Activated CD4-positive, alpha-beta T cell treated with anti-CD3 and anti-CD28 coated beads, Interleukin-2, Interleukin-4, amounts not matched to agents 100 ng/mL and 50 ng/mL, durations not matched to agents 16 hours and 8 hours (primary cell): ENCODE measurements around the gene GPRIN3.
"Not testable (repeated sequence)": the region's sequence is repeated elsewhere in the genome, so short reads cannot be mapped to it uniquely, and the experiment has no call there.

ENCODE experiments used
- DNase-seq: peaks from one replicate; pipeline ENCODE4 v3.0.0-alpha.2; 2020; ENCODE audit warnings: low spot score

The GPRIN3 gene

DNA sequence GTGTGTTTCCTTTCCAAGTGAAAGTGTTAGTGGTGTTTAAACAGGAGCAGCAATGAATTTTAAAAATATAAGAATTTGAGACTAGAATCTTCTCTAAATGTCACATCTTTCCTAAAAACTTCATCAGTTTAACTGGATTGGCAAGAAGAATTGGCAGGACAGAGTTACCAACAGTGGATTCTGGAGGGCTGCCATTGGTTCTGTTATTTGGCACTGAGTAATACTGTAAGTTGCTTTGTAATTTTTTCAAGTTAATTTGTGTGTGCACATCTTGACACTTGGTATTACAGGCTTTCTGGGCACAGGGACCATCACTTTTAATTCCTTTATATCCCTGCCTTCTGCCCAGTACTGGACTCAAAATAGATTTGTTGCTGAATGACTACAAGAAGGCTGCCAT lies 4.5 kb upstream of the GPRIN3 start:
- no peak for DNase-seq

DNA sequence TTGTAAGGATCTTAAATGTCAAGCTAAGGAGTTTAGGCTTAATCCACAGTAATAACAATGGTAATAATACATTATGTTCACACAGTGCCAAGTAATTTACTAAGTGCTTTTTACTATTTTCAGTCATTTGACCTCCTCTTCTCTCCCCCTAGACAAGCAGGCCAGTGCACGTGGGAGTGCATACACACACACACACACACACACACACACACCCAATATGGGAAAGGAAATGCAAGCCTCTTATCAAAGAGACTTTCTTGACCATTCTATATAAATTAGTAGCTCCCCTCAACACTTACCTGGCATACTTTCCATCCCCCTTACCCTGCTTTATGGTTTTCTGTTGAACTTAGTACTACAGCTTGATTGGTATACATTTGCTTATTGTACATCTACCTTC lies 3.8 kb upstream of the GPRIN3 start:
- DNase-seq = no peak

- not testable (repeated sequence) for DNase-seq
Observed at GRCh38 chr4:89309154-89309553, 1.6 kb upstream of the GPRIN3 start.

GRCh38 chr4:89308161-89308500 lies 531 bp upstream of the GPRIN3 start:
- no peak for DNase-seq

DNA sequence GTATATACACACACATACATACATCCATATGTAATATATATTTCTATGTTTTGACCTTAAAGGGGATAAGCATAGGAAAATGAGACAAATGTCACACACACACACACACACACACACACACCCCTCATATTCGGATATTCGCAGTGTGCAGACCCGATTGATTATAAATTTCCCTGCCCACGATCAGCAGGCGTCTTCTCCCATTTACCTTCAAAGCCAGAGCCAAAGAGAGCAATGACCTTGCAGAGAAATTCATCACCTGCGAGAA lies 488 bp downstream of the GPRIN3 start:
- DNase-seq = no peak

GRCh38 chr4:89306486-89307177 lies 968 bp downstream of the GPRIN3 start:
- no peak for DNase-seq

- peak; percentile 79 for DNase-seq
Observed at GRCh38 chr4:89305712-89306437, 1.7 kb downstream of the GPRIN3 start.

GRCh38 chr4:89305028-89305427 lies 2.6 kb downstream of the GPRIN3 start:
- DNase-seq = no peak

GRCh38 chr4:89303814-89304388 lies 3.7 kb downstream of the GPRIN3 start:
- no peak for DNase-seq

DNA sequence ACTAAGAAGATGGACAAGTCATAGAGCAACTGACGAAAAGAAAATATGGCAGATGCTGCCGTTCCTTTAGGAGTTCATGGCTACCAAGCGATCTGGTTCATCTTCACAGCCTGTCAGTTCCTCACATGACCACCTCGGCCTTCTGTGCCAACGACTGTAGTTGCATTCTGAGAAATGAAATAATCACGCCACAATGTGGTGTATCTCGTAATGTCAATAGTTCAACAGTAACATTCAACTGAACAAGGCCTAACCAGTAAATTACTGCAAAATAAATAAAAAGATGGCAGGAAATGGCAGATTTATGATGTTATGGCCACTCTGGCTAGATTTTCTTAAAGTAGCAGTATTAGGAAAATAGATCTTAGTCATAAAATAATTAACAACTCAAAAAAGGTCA lies 4.4 kb downstream of the GPRIN3 start:
- peak; percentile 89 for DNase-seq

DNA sequence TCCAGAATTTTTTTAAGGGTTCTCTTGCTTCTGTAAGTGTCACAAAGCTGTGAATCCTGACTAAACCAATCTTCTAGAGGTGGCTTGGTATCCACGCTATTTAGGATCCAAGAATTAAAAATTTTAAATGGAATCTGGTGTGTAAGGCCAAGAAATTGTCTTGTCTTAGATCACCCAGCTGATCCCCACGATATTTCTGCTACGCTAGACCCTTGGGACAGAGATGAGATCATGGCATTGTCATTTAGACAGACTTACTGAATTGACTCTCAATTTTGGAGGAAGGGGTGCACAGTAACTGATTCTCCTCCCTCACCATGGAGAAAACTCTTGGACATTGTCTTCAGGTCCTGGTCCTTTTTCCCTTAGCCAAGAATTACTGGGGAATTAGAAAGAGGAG lies 5.7 kb downstream of the GPRIN3 start:
- DNase-seq = no peak

GRCh38 chr4:89301003-89301402 lies 6.6 kb downstream of the GPRIN3 start:
- peak; percentile 50 for DNase-seq

- no peak for DNase-seq
Observed at GRCh38 chr4:89300499-89300898, 7.1 kb downstream of the GPRIN3 start.

DNA sequence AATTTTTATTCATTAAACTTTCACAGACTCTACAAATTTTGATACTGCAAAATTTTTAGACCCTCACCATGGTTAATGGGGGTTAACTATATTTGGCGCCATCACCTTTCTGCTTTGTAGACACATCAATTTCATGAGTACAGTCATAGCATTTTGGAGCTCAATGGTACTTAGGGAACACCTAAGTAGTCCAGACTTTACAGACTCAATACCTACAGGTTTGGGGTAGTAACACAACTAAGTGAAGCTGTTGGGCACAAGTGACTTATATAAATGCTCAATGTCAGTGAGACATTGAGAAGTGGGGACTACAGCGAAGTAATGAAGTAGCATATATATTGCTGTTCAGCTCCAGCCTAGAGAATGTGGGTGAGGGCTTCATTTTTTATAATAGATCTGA lies 7.5 kb downstream of the GPRIN3 start:
- DNase-seq = no peak

DNA sequence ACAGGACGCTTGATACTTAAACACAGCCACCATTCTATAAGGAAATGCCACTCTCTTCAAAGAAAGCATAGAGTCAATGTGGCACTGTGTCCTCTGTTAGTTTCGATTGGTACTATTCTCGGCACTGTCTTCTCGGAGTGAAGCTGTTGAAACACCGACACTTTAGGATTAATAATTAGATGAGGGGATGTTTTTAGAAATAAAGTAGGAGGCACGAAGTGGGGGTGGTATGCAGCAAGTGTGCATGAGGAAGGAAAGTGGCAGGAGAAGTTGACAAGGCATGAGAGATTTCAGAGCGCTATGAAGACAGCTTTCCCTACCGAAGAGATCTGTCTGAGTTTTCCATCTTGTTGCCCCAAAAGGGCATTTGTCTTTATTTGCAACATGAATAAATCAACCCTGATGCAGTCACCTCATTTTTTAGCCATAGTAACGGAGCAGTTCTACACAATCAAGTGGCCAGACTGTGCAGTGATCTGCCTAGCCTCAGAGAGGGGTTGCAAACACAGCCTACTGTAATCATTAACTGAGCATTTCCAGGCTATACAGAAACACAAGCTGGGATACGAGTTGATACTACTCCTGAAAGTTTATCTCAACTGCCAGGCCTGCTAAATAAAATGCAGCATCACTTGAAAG lies 8.3 kb downstream of the GPRIN3 start:
- DNase-seq = peak; percentile 55

DNA sequence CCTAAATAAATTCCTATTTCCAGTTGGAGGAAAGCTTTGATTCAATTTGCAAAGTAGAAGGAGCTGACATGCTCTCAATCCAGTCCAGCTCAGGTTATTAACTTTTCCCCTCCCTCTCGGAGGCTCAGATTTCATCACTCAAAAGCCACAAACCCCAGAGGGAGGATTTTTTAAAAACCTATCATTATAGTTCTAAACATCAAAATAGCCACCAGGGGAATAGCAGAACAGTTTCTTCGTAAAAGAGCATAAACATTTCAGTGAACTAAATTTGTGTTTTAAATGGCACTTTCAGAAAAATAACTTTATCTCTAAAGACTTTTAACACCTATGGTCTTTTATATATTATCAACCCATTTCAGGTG lies 8.8 kb downstream of the GPRIN3 start:
- peak; percentile 62 for DNase-seq

DNA sequence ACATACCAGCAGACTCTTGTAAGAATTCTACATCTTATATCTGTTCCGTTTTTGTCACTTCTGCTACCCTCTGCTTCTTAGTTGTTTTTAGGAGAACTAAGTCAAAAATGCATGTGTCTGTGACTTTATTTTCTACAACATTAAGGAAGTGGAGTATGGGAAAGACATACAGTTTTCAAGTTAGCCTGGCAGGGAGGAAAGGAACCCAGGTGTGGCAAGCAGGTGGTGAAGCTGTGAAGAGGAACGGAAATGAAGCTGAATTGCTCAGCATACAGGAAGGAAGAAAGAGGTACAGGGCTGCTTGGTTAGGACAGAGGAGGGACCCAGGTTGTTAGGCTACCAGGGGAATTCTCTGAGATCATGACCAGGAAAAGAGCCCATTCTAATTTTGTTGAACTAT lies 9.4 kb downstream of the GPRIN3 start:
- DNase-seq = peak; percentile 75

DNA sequence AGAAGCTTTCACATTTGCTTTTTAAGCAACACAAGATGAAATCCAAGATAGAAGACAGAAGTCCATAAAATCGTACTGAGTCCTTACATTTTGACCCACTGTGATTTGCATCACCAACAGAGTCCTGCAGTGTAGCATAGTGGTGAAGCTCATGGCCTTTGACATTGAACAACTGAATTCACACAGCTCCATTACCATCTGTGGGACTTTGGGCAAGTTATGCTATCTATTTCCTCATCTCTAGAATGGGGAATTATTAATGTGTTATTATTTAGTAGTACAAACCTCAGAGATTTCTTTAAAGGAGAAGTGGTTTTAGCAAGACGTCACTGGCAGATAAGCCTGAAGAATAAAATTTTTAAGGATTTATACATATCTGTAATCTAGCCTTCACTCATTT lies 10.7 kb downstream of the GPRIN3 start:
- no peak for DNase-seq

GRCh38 chr4:89296399-89296798 lies 11.2 kb downstream of the GPRIN3 start:
- no peak for DNase-seq

DNA sequence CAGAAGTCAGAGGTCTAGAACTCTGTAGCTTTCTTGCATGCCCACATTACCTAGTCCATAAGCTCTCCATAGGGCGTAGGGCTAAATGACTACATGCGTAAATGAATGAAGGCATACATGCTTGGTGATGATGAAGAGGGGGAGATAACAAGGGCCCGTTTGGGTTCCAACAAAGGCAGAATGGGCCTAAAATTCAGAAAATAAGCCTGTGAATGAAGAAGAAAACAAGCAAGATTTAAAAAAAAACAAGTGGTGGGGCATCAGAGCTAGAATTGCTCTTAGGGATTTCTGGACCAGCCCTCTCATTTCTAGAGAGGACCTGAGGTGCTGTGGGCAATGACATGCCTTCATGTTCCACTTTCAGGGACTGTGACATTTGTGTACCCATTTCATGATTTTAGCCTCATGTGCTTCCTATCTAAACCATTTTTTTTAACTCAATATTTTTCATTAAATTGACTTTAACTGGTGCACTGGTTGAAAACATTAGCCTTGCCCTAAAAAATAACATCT lies 12.1 kb downstream of the GPRIN3 start:
- peak; percentile 86 for DNase-seq

DNA sequence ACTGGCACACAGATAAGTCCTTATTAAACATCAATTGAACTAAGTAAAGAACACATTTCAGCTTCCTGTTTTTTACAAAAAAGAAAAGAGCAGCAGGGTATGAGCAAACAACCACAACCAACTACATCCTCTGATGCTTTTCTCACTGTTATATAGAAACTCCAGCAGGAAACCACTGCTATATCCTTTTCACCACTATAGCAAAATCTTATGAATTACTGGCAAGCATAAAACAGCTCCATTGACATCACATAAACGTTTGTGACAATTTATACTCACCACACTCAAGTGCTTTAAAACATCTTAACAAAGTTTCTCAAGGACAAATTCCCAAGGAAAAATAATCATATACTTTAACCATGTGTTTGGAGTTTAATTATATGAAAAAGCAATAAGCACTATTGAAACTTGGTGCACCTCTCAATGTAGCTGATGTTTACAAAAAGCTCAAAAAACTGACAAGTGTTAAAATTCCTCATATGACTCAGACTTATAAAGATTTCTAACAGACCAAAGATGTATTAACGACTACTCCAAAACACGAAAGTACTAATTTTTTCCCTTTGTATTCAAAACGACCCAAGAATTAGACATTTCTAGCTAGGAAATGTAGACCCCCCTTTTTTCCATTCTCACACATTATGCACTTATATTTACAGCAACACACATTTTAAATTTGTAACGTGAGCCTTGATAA lies 12.9 kb downstream of the GPRIN3 start:
- peak; percentile 87 for DNase-seq

GRCh38 chr4:89293299-89293698 lies 14.3 kb downstream of the GPRIN3 start:
- DNase-seq = no peak
